Activated CD8-positive, alpha-beta T cell treated with anti-CD3 and anti-CD28 coated beads for 36 hours (primary cell): ENCODE measurements around the gene POLR3K. TPM values are rescaled to one million over a fixed set of nuclear protein-coding genes. Genes with fewer than 3 reads are reported as not detected.

Experiments
- ATAC-seq: fragments of 200-7000 bp; cut with Tn5 transposase; one replicate; pipeline ENCODE4 v1.10.0; 2021; ENCODE audit warnings: mild to moderate bottlenecking, moderate library complexity
- CTCF ChIA-PET: fragments of 350-600 bp; sonication (Branson Sonifier 250); formaldehyde crosslinking; loops from one replicate; lab custom pipeline; 2021; ENCODE audit warnings: antibody characterized with exemption; lab: Charles Lee
- POLR2A ChIA-PET: fragments of 350-600 bp; sonication (Branson Sonifier 250); formaldehyde crosslinking; loops from one replicate; lab custom pipeline; 2021; ENCODE audit warnings: antibody characterized with exemption; lab: Charles Lee
- DNase-seq: peaks from one replicate; pipeline ENCODE4 v3.0.0-alpha.2; 2020
- H3K27ac Mint-ChIP-seq: one replicate; pipeline ENCODE4 v1.8.0; 2021; ENCODE audit warnings: mild to moderate bottlenecking, mixed read lengths
- H3K27me3 Mint-ChIP-seq: one replicate; pipeline ENCODE4 v1.8.0; 2021; ENCODE audit warnings: mixed read lengths
- H3K36me3 Mint-ChIP-seq: one replicate; pipeline ENCODE4 v1.8.0; 2021; ENCODE audit warnings: low read depth, mixed read lengths
- H3K4me1 Mint-ChIP-seq: one replicate; pipeline ENCODE4 v1.8.0; 2021; ENCODE audit warnings: low read depth, mixed read lengths
- H3K4me3 Mint-ChIP-seq: one replicate; pipeline ENCODE4 v1.8.0; 2021; ENCODE audit warnings: mild to moderate bottlenecking, moderate library complexity, mixed read lengths
- H3K9me3 Mint-ChIP-seq: one replicate; pipeline ENCODE4 v1.8.0; 2021; ENCODE audit warnings: mixed read lengths
- CTCF ChIP-seq: fragments of 200-600 bp; IDR thresholded peaks from one replicate; pipeline ENCODE4 v1.8.0; 2022; ENCODE audit warnings: antibody characterized with exemption, mild to moderate bottlenecking
- intact Hi-C: fragments of 100-400 bp; cut with micrococcal nuclease; formaldehyde crosslinking; loops from one replicate; pipeline ENCODE4 v1.10.0; 2022
- total RNA-seq, 2 experiments: library from RNA; stranded (reverse); gene quantifications; one replicate each; pipeline ENCODE4 v1.2.3, GENCODE V29; 2021

The POLR3K gene
- total RNA-seq, 2 experiments from 2014 or later = 51.3 to 52.6 TPM

DNA sequence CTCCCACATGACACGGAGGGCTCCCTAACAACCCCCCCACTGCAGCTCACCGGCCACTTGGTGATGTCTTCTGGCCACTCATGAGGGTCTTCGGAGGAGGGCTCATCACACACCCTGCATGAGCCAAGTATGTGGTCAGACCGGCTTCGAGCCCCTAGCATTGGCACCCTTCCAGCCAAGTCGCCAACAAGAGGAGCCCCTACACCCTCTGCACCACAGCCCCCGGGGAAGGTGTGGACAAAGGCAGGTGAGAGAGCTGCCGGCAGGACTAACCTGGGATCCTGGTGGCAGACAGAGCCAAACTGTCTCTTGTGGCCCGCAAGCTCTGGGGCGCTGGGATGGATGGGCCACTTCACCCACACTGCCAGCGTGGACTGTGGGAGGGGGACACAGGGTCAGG lies 6.8 kb upstream of the POLR3K start:
- CTCF ChIA-PET = interaction anchor here (0.7 to 20.7 kb wide), 2 partner anchors 34 to 141 kb away, joined by 3 to 458 read pairs; no protein-coding TSS in a partner anchor
- H3K27me3 Mint-ChIP-seq = no peaks in the 10 kb centered on the region
- H3K9me3 Mint-ChIP-seq = no peaks in the 10 kb centered on the region
- no peak overlapping the region for H3K4me3 Mint-ChIP-seq
- DNase-seq = no peak
- POLR2A ChIA-PET = interaction anchor here (0.7 to 1.0 kb wide), 4 partner anchors 11 to 21 kb away, joined by 3 to 5 read pairs (median 4); no protein-coding TSS in a partner anchor
- intact Hi-C loops = no loop called here
- H3K4me1 Mint-ChIP-seq = peaks cover under 1% of the 10 kb centered on the region
- H3K27ac Mint-ChIP-seq = no peak overlapping the region
- no peak for ATAC-seq
- no peak for TF ChIP-seq CTCF
- peaks cover 4% of the 10 kb centered on the region for H3K36me3 Mint-ChIP-seq

DNA sequence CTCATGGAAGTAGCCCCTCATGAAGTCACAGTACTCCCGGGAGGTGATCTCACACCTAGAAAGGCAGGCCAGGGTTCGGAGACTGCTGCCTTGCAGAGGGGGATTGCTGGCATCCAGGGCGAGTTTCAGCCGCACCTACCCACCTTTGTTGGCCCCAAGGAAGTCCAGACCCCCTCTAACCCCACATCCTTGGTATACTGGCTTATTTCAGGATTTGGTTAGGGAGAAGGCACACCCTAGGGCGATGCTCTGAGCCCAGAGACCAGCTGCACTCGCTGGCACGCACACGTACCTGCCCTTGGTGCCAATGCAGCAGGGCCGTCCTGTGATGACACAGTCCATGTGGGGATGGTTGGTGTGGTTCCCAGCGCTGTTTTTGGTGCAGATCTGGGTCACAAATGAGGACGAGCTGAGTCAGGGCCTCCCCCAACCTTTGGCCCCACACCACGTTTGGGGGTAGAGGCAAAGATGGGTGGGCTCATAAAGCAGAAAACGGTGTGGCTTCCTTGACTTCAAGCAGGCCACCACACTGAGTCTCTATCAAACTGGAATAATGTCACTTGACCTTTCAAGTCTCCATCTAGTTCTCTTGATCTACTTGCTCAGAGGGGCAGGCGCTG lies 6.1 kb upstream of the POLR3K start:
- ChIA-PET CTCF (interaction anchor here (0.7 to 20.7 kb wide), 2 partner anchors 35 to 142 kb away, joined by 3 to 458 read pairs; no protein-coding TSS in a partner anchor), POLR2A (interaction anchor here (0.6 to 1.0 kb wide), 4 partner anchors 10 to 193 kb away, joined by 3 to 5 read pairs (median 3); no protein-coding TSS in a partner anchor)
- DNase-seq (no peak), ATAC-seq (no peak)
- Mint-ChIP-seq H3K36me3 (peaks cover 4% of the 10 kb centered on the region), H3K27me3 (no peaks in the 10 kb centered on the region), H3K4me1 (peaks cover 4% of the 10 kb centered on the region), H3K9me3 (no peaks in the 10 kb centered on the region), H3K4me3 (no peak overlapping the region), H3K27ac (no peak overlapping the region)
- no peak for TF ChIP-seq CTCF
- intact Hi-C loops = no loop called here

- peaks cover 7% of the 10 kb centered on the region for H3K4me1 Mint-ChIP-seq
- H3K36me3 Mint-ChIP-seq = peaks cover 4% of the 10 kb centered on the region
- H3K27ac Mint-ChIP-seq = no peak overlapping the region
Measured at GRCh38 chr16:58491-59439, 5.4 kb upstream of the POLR3K start.

GRCh38 chr16:57711-58110 lies 4.3 kb upstream of the POLR3K start:
- Mint-ChIP-seq H3K4me1 (peaks cover 9% of the 10 kb centered on the region), H3K36me3 (peaks cover 9% of the 10 kb centered on the region), H3K4me3 (no peak overlapping the region), H3K27ac (no peak overlapping the region), H3K27me3 (no peaks in the 10 kb centered on the region), H3K9me3 (no peaks in the 10 kb centered on the region)
- intact Hi-C loops = no loop called here
- ChIA-PET POLR2A (no interaction called here), CTCF (interaction anchor here (2.0 to 2.8 kb wide), 2 partner anchors 8 to 39 kb away, joined by 9 to 23 read pairs; no protein-coding TSS in a partner anchor)
- DNase-seq (no peak), ATAC-seq (no peak)
- no peak for TF ChIP-seq CTCF

More at GRCh38 chr16:58491-59439, 5.4 kb upstream of the POLR3K start:
- ATAC-seq (no peak), DNase-seq (no peak)
- Mint-ChIP-seq H3K9me3 (no peaks in the 10 kb centered on the region), H3K4me3 (no peak overlapping the region), H3K27me3 (no peaks in the 10 kb centered on the region)
- CTCF ChIA-PET = interaction anchor here (1.0 kb wide), 1 partner anchor 38 kb away, joined by 6 read pairs; no protein-coding TSS in a partner anchor
- POLR2A ChIA-PET = interaction anchor here (0.6 to 1.0 kb wide), 2 partner anchors 18 to 194 kb away, joined by 3 read pairs; no protein-coding TSS in a partner anchor
- intact Hi-C loops = no loop called here
- no peak for TF ChIP-seq CTCF
